Measurements from ENCODE around the gene CCDC88C. TPM values are rescaled to one million over a fixed set of nuclear protein-coding genes. Genes with fewer than 3 reads are reported as not detected.

CCDC88C gene
- total RNA-seq, 2 donors from 2014 or later = 103 to 175 TPM

DNA sequence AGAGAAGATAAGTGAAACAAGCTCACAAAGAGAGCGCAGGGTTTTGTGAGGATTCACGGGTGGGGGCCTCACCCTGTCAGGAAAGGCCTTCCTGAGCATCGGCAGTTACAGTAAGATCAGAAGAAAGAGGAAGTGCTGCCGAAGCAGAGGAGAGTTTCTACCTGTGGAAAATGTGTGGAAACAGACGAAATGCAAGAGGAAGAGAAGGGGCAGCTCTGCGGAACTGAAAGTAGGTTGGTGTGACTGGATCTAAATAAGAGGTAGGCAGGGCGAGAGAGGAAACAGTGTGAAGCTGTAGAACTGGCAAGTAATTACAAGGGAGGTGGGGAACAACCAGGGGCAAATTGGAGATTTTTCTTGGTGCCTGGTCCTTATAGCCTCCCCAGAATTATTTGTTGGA lies 175.8 kb downstream of the CCDC88C start:
- Mint-ChIP-seq H3K4me1 (ENCODE audit: low read depth in 2 of 2) (peaks cover 72 to 81% of the 10 kb centered on the region in 2 donors), H3K27ac (peak overlapping the region; percentile 85 to 87), H3K36me3 (peaks cover 25% of the 10 kb centered on the region), H3K27me3 (no peaks in the 10 kb centered on the region), H3K9me3 (peaks cover 4% of the 10 kb centered on the region), H3K4me3 (peak overlapping the region; percentile 90)
- ATAC-seq (peak; percentile 18 to 21), DNase-seq (ENCODE audit: low spot score) (no peak)

DNA sequence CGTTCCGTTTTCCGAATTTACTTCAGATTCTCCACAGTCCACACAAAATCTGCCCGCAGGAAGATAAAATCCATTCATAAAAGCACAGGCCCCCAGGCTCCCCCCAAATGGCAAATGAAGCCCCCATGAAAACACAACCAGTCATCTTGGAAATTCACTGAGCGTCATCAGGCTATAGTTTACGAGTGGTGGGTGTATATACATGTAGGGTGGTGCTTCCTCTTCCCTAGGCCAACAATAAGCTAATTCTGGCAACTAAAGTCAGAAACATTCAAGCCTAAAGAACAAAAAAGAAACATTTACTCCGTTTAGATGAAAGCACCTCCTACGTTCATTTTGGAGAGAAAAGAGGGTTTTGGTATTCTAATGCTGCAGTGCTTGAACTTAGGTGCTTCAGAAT lies 179.0 kb downstream of the CCDC88C start:
- Mint-ChIP-seq H3K36me3 (peaks cover 29% of the 10 kb centered on the region), H3K9me3 (peaks cover 4% of the 10 kb centered on the region), H3K27me3 (no peaks in the 10 kb centered on the region), H3K4me3 (peak overlapping the region; percentile 90), H3K27ac (peak overlapping the region; percentile 85 to 87), H3K4me1 (ENCODE audit: low read depth in 2 of 2) (peaks cover 64 to 71% of the 10 kb centered on the region in 2 donors)
- DNase-seq (ENCODE audit: low spot score) (no peak), ATAC-seq (no peak)

DNA sequence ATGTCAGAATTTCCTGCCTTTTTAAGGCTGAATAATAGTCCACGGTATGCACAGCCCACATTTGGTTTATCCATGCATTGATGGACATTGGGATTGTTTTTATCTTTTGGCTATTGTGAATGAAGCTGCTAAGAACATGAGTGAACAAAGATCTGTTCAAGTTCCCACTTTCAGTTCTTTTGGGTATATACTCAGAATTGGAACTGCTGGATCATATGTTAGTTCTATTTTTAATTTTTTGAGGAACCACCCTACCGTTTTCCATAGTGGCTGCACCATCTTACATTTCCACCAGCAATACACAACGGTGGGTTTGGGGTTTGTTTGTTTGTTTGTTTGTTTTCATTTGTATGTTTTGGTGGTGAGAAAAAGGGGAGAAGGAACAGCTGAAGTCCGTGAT lies 179.5 kb downstream of the CCDC88C start:
- Mint-ChIP-seq H3K9me3 (peaks cover 4% of the 10 kb centered on the region), H3K27me3 (no peaks in the 10 kb centered on the region), H3K4me3 (no peak overlapping the region)

DNA sequence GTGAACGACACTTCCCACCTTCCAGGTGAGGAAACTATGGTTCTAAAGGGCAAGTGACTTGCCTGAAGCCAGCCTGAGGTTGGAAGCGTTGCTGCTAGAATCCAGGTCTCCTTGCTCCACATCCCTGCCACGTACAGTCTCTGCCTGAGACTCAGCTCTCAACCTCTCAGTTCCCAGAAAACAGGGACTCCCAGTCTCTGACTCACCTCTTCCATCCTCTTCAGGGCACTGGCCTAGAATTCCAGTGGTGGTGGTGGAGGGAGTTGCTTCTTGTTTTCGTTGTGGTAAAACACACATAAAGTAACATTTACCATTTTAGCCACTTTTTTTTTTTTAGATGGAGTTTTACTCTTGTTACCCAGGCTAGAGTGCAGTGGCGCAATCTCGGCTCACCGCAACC lies 180.4 kb downstream of the CCDC88C start:
- no peaks in the 10 kb centered on the region for H3K27me3 Mint-ChIP-seq

More for the DNA sequence above, 179.5 kb downstream of the CCDC88C start:
- H3K36me3 Mint-ChIP-seq = peaks cover 29% of the 10 kb centered on the region
- peaks cover 59 to 65% of the 10 kb centered on the region in 2 donors for H3K4me1 Mint-ChIP-seq (ENCODE audit: low read depth in 2 of 2)
- H3K27ac Mint-ChIP-seq = peak overlapping the region; percentile 85 to 87
- no peak for DNase-seq (ENCODE audit: low spot score)
- ATAC-seq = no peak

DNA sequence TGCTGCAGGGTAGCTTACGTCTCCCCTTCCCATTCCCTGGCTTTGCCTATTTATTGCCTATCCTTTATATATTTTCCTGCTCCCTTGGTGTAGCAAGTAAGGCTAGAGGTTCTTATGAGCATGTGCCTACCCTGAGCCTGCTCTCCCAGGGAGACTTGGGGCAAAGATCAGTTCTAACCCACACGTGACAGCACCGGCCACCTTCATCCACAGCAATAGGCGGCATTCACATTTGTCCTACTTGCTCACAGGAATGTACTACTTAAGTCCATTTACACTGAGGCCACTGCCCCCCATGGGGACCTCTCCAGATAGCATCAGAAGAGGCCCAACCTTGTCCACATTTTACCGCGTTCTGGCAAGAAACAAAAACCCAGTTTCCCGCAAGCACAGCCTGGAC lies 181.8 kb downstream of the CCDC88C start:
- peaks cover 57 to 62% of the 10 kb centered on the region in 2 donors for H3K4me1 Mint-ChIP-seq (ENCODE audit: low read depth in 2 of 2)
- H3K9me3 Mint-ChIP-seq = peaks cover under 1% of the 10 kb centered on the region
- no peak for ATAC-seq
- H3K4me3 Mint-ChIP-seq = no peak overlapping the region
- DNase-seq (ENCODE audit: low spot score) = no peak
- no peaks in the 10 kb centered on the region for H3K27me3 Mint-ChIP-seq
- H3K27ac Mint-ChIP-seq = peak overlapping the region; percentile 65 to 85
- peaks cover 23% of the 10 kb centered on the region for H3K36me3 Mint-ChIP-seq

More for the DNA sequence above, 180.4 kb downstream of the CCDC88C start:
- H3K4me3 Mint-ChIP-seq = no peak overlapping the region
- peaks cover 4% of the 10 kb centered on the region for H3K9me3 Mint-ChIP-seq
- no peak for ATAC-seq
- H3K27ac Mint-ChIP-seq = peak overlapping the region; percentile 85 to 87
- no peak for DNase-seq (ENCODE audit: low spot score)
- peaks cover 29% of the 10 kb centered on the region for H3K36me3 Mint-ChIP-seq
- H3K4me1 Mint-ChIP-seq (ENCODE audit: low read depth in 2 of 2) = peaks cover 55 to 62% of the 10 kb centered on the region in 2 donors

DNA sequence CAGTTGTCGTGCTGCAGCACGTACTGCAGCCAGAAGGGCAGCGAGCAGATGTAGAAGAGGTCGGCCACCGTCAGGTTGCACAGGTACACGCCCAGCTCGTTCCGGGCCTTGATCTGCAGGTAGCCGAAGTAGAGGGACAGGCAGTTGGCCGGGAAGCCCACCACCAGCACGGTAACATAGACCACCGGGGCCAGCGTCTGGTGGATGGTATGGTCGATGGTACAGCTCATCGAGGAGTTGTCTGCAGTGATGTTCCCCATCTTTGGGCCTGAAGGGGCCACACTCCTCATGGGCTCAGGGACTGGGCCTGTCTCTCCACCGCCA lies 182.9 kb downstream of the CCDC88C start:
- Mint-ChIP-seq H3K4me1 (ENCODE audit: low read depth in 2 of 2) (peaks cover 62 to 64% of the 10 kb centered on the region in 2 donors), H3K36me3 (peaks cover 27% of the 10 kb centered on the region), H3K4me3 (no peak overlapping the region), H3K27me3 (no peaks in the 10 kb centered on the region), H3K9me3 (peaks cover 4% of the 10 kb centered on the region), H3K27ac (peak overlapping the region; percentile 38 to 65)
- DNase-seq (ENCODE audit: low spot score) (no peak), ATAC-seq (no peak)

DNA sequence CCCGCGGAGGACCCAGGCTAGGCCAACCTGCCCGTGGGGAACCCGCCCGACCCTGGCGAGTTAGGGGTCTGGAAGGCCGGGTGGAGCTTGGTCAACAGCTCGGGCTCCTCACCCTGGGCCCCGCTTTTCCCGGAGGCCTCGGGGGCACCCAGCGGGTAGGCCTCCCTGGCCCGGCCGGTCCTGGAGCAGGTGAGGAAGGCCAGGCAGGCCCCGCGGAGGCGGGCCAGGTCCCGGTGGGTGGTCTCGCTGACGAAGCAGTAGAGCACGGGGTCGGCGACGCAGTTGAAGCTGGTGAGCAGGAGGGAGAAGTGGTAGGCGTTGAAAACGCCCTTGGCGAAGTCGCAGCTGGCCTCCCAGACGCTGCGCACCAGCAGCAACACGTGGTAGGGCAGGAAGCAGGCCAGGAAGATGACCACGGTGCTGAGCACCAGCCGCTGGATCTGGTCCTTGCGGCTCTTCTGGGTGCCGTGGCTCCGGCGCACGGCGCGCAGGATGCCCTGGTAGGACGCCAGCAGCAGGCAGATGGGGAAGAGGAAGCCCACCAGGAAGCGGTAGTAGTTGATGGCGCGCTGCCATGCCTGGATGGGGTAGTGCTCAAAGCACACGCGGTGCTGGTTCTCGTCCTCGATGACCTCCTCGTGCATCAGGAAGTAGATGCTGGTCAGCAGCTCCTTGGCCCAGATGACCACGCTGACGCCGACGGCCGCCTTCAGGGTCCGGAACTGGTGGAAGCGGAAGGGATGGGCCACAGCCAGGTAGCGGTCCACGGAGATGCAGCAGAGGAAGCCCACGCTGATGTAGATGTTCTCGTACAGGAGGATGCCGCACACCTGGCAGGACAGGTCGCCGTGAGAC lies 183.5 kb downstream of the CCDC88C start:
- no peak for ATAC-seq
- peaks cover 22% of the 10 kb centered on the region for H3K36me3 Mint-ChIP-seq
- DNase-seq (ENCODE audit: low spot score) = no peak
- no peaks in the 10 kb centered on the region for H3K27me3 Mint-ChIP-seq
- peak overlapping the region in 1 of 2 donors; percentile 38 for H3K27ac Mint-ChIP-seq
- peaks cover 63 to 64% of the 10 kb centered on the region in 2 donors for H3K4me1 Mint-ChIP-seq (ENCODE audit: low read depth in 2 of 2)
- H3K9me3 Mint-ChIP-seq = peaks cover 4% of the 10 kb centered on the region
- no peak overlapping the region for H3K4me3 Mint-ChIP-seq

DNA sequence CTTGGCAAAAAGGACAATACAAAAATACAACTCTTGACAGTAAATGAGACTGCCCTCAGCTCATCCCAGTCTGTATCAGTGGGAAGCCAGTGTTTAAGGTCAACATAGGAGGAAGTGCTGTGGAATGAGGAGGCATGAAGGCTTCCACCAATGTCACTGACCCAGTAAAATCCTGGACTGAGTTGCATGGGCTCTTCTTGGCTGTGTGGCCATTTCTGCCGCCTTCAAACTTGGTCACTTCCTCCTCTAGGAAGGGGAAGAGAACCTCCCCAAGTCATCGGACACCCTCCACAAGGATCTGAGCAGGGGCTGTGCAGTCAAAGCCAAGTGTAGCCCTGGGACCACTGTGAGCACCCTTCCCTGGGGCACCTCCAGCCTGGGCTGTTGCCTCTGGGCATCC lies 185.0 kb downstream of the CCDC88C start:
- Mint-ChIP-seq H3K36me3 (peaks cover 11% of the 10 kb centered on the region), H3K27me3 (no peaks in the 10 kb centered on the region), H3K9me3 (peaks cover 4% of the 10 kb centered on the region), H3K27ac (peak overlapping the region; percentile 95 to 99), H3K4me3 (peak overlapping the region; percentile 94), H3K4me1 (ENCODE audit: low read depth in 2 of 2) (peaks cover 63 to 64% of the 10 kb centered on the region in 2 donors)
- DNase-seq (ENCODE audit: low spot score) = no peak
- no peak for ATAC-seq

DNA sequence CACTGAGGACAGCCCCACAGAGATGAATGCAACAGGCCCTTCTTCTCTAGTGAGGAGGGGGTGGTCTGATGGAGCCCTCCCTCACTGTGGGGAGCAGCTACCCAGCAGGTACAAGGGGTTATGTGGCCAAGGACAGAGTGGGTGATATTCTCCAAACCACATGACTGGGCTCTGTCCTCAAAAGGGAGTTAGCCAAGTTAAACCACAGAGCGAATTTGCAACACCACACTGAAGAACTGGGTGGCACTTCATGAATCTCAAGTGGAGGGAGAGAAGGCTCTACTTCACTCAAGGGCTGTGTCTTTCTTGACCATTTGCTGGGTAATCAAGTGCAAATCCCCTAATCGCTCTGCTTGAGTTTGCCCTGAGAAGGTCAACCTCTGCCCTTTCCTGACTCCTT lies 185.6 kb downstream of the CCDC88C start:
- DNase-seq (ENCODE audit: low spot score) (no peak), ATAC-seq (no peak)
- H3K36me3 Mint-ChIP-seq = peaks cover 11% of the 10 kb centered on the region
- peaks cover 4% of the 10 kb centered on the region for H3K9me3 Mint-ChIP-seq
- peak overlapping the region; percentile 95 to 99 for H3K27ac Mint-ChIP-seq
- peak overlapping the region; percentile 94 for H3K4me3 Mint-ChIP-seq
- H3K27me3 Mint-ChIP-seq = no peaks in the 10 kb centered on the region
- H3K4me1 Mint-ChIP-seq (ENCODE audit: low read depth in 2 of 2) = peaks cover 63 to 68% of the 10 kb centered on the region in 2 donors

DNA sequence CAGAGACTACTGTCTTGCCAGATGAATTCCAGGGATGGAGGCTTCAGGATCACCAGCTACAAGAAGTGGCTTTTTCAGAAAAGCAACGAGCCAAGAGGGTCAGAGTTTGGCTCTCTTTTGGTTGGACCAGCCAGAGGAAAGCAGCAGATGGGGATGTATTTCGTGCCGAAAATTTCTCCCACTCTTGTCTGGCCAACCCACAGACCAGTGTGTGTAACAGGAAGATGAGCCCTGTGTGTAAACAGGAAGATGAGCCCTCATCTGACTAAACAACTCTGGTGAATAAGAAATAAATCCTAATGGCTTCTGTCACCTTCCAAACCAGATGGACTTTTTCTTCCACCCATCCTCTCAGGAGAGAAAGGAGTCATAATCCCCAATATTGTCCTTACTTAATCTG lies 186.2 kb downstream of the CCDC88C start:
- H3K27ac Mint-ChIP-seq = peak overlapping the region; percentile 95 to 99
- peaks cover 4% of the 10 kb centered on the region for H3K9me3 Mint-ChIP-seq
- ATAC-seq (no peak), DNase-seq (ENCODE audit: low spot score) (no peak)
- no peaks in the 10 kb centered on the region for H3K27me3 Mint-ChIP-seq
- H3K36me3 Mint-ChIP-seq = peaks cover 11% of the 10 kb centered on the region
- H3K4me3 Mint-ChIP-seq = peak overlapping the region; percentile 94
- peaks cover 69 to 74% of the 10 kb centered on the region in 2 donors for H3K4me1 Mint-ChIP-seq (ENCODE audit: low read depth in 2 of 2)

DNA sequence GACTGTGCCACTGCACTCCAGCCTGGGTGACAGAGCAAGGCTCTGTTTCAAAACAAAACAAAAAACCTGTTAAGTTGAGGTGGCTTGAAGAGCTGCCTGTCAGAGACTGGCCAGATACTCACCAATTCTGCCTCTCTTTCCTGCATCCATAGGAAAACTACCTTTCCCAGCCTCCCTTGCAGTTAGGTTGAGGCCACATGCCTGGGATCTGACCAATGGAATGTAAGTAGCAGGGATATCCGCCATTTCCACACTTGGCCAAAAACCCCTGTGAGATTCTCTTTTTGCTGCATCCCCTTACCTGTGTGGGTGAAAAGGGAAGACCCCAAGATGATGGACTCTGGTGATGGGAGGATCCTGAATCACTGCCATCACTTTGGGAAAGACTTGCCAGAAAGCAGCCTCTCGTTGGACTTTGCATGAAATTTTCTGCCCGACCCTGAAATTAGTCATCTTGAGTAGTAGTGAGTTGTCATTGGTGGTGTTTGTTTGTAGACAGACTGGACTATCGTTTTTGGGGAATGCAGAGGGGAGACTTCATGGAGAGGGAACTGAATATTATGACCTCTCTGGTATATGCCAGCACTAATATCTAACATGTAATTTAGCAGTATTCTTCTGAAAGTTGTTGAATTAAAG lies 187.1 kb downstream of the CCDC88C start:
- H3K36me3 Mint-ChIP-seq = peaks cover 11% of the 10 kb centered on the region
- no peak for DNase-seq (ENCODE audit: low spot score)
- peak in 1 of 2 donors; percentile 21 for ATAC-seq
- peaks cover 4% of the 10 kb centered on the region for H3K9me3 Mint-ChIP-seq
- peaks cover 73 to 83% of the 10 kb centered on the region in 2 donors for H3K4me1 Mint-ChIP-seq (ENCODE audit: low read depth in 2 of 2)
- H3K27me3 Mint-ChIP-seq = no peaks in the 10 kb centered on the region
- peak overlapping the region; percentile 94 for H3K4me3 Mint-ChIP-seq
- H3K27ac Mint-ChIP-seq = peak overlapping the region; percentile 95 to 99

DNA sequence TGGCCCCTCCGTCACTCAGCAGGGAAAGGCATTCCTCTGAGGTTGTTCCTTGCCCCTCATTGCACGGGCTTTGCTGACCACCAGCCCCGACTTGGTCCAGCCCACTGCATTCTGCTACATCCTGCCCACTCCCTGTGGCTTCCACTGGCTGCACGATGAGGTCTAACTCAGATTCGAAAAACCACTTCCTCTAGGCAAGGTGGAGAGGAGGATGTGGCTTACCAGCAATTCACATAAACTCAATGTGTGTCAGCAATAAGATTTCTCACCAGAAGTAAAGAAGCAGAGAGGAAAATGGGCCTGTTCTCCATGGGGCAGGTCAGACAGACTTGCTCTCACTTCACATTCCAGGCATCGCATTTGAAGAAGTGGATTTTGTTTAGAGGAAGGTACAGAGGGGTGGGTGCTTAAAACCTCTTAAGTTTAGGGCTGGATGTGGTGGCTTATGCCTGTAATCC lies 187.8 kb downstream of the CCDC88C start:
- H3K36me3 Mint-ChIP-seq = peaks cover 11% of the 10 kb centered on the region
- H3K9me3 Mint-ChIP-seq = peaks cover 4% of the 10 kb centered on the region
- no peaks in the 10 kb centered on the region for H3K27me3 Mint-ChIP-seq
- DNase-seq (ENCODE audit: low spot score) (peak; percentile 89), ATAC-seq (peak; percentile 66)
- H3K4me1 Mint-ChIP-seq (ENCODE audit: low read depth in 2 of 2) = peaks cover 76 to 84% of the 10 kb centered on the region in 2 donors
- peak overlapping the region; percentile 94 for H3K4me3 Mint-ChIP-seq
- peak overlapping the region; percentile 95 to 99 for H3K27ac Mint-ChIP-seq

DNA sequence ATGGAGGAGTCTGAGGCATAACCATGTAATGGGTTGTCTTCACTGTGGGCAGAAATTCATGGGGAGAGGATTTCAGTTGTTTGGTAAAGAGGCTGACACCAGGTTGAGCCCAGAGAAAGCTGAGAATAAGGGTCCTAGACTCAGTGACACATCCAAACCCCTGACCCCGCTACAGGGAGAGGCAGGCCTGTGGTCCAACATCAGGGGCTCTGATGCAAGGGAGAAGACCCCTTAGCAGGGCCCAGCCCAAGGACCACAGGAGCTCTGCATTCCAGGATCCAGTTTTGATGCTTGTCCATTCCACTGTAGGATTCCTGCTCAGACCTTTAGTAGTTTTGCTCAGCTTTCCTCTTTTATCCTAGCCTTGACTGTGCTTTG lies 188.6 kb downstream of the CCDC88C start:
- ATAC-seq (no peak), DNase-seq (ENCODE audit: low spot score) (no peak)
- Mint-ChIP-seq H3K27me3 (no peaks in the 10 kb centered on the region), H3K4me3 (peak overlapping the region; percentile 94), H3K9me3 (peaks cover 4% of the 10 kb centered on the region), H3K27ac (peak overlapping the region; percentile 95 to 99), H3K36me3 (peaks cover 7% of the 10 kb centered on the region), H3K4me1 (ENCODE audit: low read depth in 2 of 2) (peaks cover 71 to 78% of the 10 kb centered on the region in 2 donors)

Data from natural killer cell treated with Interleukin-12 subunit alpha and Interleukin-12 subunit beta and Interleukin-15 and Interleukin-18, amount 100 ng/mL, for 72 hours (primary cell).